ENCODE results near the gene ZNF628. TPM values are rescaled to one million over a fixed set of nuclear protein-coding genes. Genes with fewer than 3 reads are reported as not detected.

The ZNF628 gene
- polyA plus RNA-seq, 6 donors from 2014 or later = 0.16 to 2.2 (median 0.94) TPM; not detected in 1

GRCh38 chr19:55453511-55454260 lies 22.7 kb upstream of the ZNF628 start:
- Mint-ChIP-seq H3K4me1 (peaks cover 7 to 32% (median 15%) of the 10 kb centered on the region in 3 donors), H3K9me3 (peaks cover 0 to 3% (median 0%) of the 10 kb centered on the region in 7 donors), H3K4me3 (peak overlapping the region; percentile 12 to 85 (median 54)), H3K27ac (peak overlapping the region in 4 of 6 donors; percentile 10 to 53 (median 32)), H3K27me3 (peaks cover 19 to 36% (median 21%) of the 10 kb centered on the region in 3 donors), H3K36me3 (peaks cover 5 to 33% of the 10 kb centered on the region in 2 donors)
- DNase-seq = no peak
- ATAC-seq (ENCODE audit: low read depth in 2 of 2) = no peak

DNA sequence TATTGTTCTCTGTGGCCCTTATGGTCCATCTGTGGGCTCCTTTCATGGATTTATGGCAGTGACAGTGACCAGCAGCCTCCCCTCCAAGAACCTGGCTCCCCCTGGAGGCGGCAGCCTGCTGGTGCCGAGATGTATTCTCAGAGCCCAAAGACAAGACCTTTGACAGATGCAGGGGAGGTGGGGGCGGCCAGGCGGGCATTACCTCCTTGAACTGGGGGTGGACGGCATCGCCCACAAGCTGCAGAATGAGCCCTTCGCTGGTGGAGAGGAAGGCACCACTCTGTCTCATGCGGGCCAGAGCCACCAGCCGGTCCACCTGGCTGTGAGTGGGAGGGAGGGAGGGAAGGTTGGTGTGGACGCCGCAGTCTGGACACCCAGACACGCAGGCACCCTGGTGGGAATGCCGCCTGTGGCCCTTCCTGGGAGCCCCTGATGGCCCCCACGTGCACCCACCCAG lies 21.6 kb upstream of the ZNF628 start:
- ATAC-seq (ENCODE audit: low read depth in 2 of 2) = no peak
- H3K9me3 Mint-ChIP-seq = peaks cover 0 to 3% (median 0%) of the 10 kb centered on the region in 7 donors
- DNase-seq = no peak
- H3K27me3 Mint-ChIP-seq = peaks cover 19 to 36% (median 21%) of the 10 kb centered on the region in 3 donors
- H3K27ac Mint-ChIP-seq = no peak overlapping the region
- peaks cover 5 to 33% of the 10 kb centered on the region in 2 donors for H3K36me3 Mint-ChIP-seq
- peak overlapping the region in 2 of 8 donors; percentile 25 to 62 for H3K4me3 Mint-ChIP-seq
- H3K4me1 Mint-ChIP-seq = peaks cover 7 to 32% (median 19%) of the 10 kb centered on the region in 3 donors

DNA sequence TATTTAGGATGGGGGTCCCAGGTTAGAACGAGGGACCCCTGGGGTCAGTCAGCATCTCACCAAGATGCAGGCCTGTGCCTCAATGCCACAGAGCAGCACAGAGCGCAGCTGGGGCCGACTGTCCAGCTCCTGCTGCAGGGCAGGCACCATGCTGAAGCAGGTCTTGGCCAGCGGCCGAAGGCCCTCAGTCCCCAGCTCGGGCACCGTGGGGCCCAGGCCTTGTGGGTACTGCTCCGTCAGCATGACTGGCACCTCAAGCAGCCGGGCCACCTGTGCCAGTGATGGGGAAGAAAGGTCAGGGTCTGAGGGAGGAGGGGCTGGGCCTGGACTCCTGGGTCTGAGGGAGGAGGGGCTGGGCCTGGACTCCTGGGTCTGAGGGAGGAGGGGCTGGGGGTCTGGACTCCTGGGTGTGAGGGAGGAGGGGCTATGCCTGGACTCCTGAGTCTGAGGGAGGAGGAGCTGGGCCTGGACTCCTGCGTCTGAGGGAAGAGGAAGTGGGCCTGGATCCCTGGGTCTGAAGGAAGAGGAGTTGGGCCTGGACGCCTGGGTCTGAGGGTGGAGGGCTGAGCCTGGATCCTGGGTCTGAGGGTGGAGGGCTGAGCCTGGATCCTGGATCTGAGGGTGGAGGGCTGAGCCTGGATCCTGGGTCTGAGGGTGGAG lies 20.7 kb upstream of the ZNF628 start:
- Mint-ChIP-seq H3K27me3 (peaks cover 15 to 30% (median 21%) of the 10 kb centered on the region in 3 donors), H3K9me3 (peaks cover 0 to 3% (median 0%) of the 10 kb centered on the region in 7 donors), H3K36me3 (peaks cover 5 to 33% of the 10 kb centered on the region in 2 donors), H3K4me3 (no peak overlapping the region), H3K4me1 (peaks cover 16 to 35% (median 23%) of the 10 kb centered on the region in 3 donors), H3K27ac (no peak overlapping the region)
- ATAC-seq (ENCODE audit: low read depth in 2 of 2) = no peak
- no peak for DNase-seq

DNA sequence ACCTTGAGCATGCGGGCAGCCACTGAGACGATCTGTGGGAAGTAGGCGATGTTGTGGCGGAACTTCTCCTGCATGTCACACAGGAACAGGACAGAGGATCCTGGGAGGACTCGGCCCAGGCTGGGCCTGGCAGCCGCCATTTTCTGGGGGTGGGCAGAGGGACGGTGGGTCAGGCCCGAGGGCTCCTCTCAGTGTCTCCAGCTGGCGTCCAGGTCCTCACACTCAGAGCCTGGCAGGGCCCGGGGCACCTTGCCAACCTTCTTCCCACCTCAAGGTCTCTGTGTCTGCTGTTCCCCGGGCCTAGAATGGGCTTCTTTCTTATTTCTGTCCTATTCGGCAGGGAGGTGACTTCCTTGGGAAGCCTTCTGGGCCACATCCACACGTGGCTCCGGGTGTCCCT lies 20.1 kb upstream of the ZNF628 start:
- Mint-ChIP-seq H3K27ac (peak overlapping the region in 1 of 6 donors; percentile 26), H3K4me3 (peak overlapping the region in 1 of 8 donors; percentile 71), H3K9me3 (peaks cover 0 to 3% (median 0%) of the 10 kb centered on the region in 7 donors), H3K4me1 (peaks cover 19 to 35% (median 24%) of the 10 kb centered on the region in 3 donors), H3K36me3 (peaks cover 5 to 32% of the 10 kb centered on the region in 2 donors), H3K27me3 (peaks cover 11 to 25% (median 21%) of the 10 kb centered on the region in 3 donors)
- DNase-seq (no peak), ATAC-seq (ENCODE audit: low read depth in 2 of 2) (no peak)

DNA sequence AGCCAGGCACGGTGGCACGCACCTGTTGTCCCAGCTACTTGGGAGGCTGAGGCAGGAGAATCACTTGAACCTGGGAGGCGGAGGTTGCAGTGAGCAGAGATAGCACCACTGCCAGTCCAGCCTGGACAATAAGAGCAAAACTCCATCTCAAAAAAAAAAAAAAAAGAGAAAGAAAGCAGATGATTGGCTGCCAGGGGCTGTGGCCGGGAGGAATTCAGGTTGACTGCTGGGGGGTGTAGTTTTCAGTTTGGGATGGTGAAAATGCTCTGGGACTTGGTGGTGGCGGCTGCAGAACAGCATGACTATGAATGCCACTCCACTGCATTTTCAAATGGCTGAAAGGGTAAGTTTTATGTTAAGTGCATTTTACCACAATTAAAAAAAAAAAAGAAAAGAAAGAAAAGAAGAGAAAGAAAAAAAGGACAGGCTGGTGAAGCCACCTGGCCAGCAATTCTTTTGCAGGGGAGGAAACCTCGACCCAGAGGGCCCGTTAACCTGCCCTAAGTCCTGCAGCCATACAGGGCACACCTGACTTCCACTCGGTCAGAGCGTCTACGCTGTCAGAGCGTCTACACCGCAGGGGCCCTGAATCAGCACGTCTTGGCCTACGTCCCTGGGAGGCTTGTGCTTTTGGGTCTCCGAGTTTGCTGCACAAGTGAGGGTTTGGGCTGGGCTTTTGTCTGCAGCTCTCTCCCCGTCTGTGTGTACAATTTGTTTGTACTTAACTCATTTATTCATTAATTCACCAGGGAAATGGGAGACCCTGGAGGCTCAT lies 18.5 kb upstream of the ZNF628 start:
- Mint-ChIP-seq H3K4me1 (peaks cover 25 to 41% (median 32%) of the 10 kb centered on the region in 3 donors), H3K4me3 (peak overlapping the region in 4 of 8 donors; percentile 7 to 77 (median 32)), H3K27me3 (peaks cover 7 to 24% (median 17%) of the 10 kb centered on the region in 3 donors), H3K9me3 (peaks cover 0 to 3% (median 0%) of the 10 kb centered on the region in 7 donors), H3K27ac (peak overlapping the region in 2 of 6 donors; percentile 42 to 44), H3K36me3 (peaks cover 5 to 25% of the 10 kb centered on the region in 2 donors)
- no peak for ATAC-seq (ENCODE audit: low read depth in 2 of 2)
- no peak for DNase-seq

DNA sequence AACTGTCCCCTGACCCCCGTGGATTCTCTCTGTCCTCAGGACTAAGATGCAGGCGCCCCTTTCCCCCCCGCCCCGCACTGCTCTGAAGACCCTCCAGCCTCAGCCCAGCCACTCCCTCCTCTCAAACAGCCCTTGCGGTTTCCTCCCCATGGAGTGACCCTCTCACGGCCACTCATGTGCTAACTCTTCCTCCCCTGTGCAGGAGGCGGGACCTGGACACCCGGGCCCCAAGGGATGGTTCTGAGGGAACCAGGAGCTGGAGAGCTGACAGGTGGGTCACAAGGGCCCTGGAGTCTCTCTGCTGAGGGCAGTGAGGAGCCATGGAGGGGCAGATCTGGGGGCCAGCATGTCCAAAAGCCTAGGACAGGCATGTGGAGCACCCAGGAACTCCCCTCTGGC lies 16.9 kb upstream of the ZNF628 start:
- H3K27me3 Mint-ChIP-seq = peaks cover 0 to 13% (median under 1%) of the 10 kb centered on the region in 3 donors
- peak overlapping the region in 2 of 6 donors; percentile 61 to 80 for H3K27ac Mint-ChIP-seq
- ATAC-seq (ENCODE audit: low read depth in 2 of 2) (no peak), DNase-seq (no peak)
- no peaks in the 10 kb centered on the region for H3K9me3 Mint-ChIP-seq
- H3K4me3 Mint-ChIP-seq = peak overlapping the region in 5 of 8 donors; percentile 79 to 97 (median 91)
- peaks cover 25 to 32% (median 28%) of the 10 kb centered on the region in 3 donors for H3K4me1 Mint-ChIP-seq
- H3K36me3 Mint-ChIP-seq = peaks cover 0 to 10% of the 10 kb centered on the region in 2 donors

DNA sequence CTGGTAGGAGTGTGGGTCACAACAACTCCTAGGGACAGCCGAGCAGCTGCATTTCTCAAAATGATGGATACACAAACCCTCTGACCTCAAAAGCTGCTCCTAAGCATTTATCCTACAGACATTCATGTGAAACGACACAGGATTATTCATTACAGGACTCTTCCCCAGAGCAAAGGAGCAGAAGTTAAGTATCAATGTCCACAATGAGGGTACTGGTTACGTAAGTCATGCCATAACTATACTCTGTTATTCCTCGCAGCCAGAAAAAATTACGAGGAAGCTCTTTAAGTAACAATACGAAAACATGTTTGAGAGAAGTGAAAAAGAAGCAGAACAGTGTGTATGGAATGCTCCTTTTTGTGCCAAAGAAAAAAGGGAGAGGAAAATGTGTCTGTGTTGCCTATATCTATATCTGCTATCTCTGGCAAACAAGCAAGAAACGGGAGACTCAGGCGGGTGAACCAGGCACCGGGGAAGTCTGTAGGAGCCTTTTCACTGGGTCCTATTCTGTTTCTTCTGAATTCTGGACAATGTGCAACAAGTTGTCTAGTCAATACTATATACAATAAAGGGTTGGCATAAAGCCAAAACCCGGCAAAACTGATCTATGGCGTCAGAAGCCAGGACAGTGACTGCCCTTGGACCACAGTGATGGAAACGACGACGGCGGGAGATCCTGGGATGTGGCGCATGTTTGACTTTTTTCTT lies 16.3 kb upstream of the ZNF628 start:
- H3K4me3 Mint-ChIP-seq = peak overlapping the region; percentile 56 to 97 (median 92)
- ATAC-seq (ENCODE audit: low read depth in 2 of 2) = no peak
- peak overlapping the region in 4 of 6 donors; percentile 20 to 93 (median 70) for H3K27ac Mint-ChIP-seq
- no peak for DNase-seq
- H3K4me1 Mint-ChIP-seq = peaks cover 25 to 28% (median 27%) of the 10 kb centered on the region in 3 donors
- H3K36me3 Mint-ChIP-seq = peaks cover 0 to 4% of the 10 kb centered on the region in 2 donors
- no peaks in the 10 kb centered on the region for H3K9me3 Mint-ChIP-seq
- H3K27me3 Mint-ChIP-seq = peaks cover 0 to 8% (median 0%) of the 10 kb centered on the region in 3 donors

DNA sequence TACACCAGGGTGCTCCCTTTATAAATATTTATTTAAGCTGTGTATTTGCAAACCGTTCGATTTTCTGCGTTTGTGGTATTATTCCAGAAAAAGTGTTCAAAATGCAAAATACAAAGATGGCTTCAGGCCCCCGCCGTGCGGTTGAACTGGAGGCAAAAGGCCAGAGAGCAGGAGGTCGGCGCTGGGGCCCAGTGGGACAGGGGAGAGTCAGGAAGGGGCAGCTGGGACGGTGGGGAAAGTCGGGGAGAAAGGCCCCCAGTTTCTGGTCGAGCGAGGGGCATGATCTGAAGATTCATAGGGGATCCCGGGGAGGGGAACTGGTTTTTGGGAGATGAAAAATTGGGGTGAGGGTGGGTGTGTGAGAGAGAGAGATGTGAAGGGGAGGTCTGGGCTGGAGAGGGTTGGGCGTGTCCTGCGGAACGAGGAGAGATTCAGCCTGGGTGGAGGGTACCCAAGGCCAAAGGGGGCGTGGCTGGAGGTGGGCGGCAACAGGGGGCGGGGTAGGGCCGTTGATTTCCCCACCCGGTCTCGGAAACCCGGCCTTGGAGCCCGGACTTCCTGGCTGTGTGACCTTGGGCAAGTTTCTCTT lies 15.7 kb upstream of the ZNF628 start:
- no peaks in the 10 kb centered on the region for H3K36me3 Mint-ChIP-seq
- peak in 1 of 2 donors; percentile 5 for ATAC-seq (ENCODE audit: low read depth in 2 of 2)

DNA sequence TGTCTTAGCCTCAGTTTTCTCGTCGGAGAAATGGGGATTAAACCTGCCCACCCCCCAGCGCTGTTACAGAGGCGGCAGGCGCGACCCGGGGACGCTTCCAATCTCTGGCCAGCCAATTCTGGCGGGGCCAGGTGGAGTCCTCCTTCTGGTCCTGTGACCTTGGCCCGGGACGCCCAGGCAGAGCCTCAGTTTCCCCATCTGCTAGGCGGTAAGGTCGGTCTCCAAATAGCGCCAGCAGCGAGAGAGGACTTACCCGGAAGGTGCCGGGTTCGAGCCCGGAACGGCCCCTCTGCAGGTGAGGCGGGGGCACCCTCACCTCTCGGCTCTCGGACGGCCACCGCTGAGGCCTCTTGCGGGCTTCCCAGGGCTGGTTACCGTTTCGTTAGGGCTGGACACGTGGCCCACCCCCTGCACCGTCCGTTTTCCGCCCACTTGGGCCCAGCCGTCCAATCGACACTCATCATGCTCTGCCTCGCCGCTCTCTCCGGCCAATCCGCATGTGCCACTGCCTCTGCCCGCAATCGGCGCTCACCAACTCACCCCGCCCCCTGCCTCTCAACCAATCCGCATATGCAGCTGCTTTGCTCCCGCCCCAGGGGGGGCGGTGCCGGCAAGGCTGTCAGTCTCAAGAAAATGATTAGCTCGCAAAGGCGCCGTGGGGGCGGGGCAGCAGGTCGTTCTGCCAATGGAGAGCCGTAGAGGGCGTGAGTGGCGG lies 15.0 kb upstream of the ZNF628 start, which contains the start of gene ISOC2:
ISOC2 (minus strand) TSS at position 384 of the 715 bp plus-strand sequence. CDS start 5,156 bp downstream, outside the sequence.
- ATAC-seq (ENCODE audit: low read depth in 2 of 2) (peak; percentile 93 to 95), DNase-seq (peak; percentile 100)
- no peaks in the 10 kb centered on the region for H3K36me3 Mint-ChIP-seq
- peak within 1 kb of the TSS; percentile 80 to 96 (median 94) for H3K27ac Mint-ChIP-seq
- H3K4me1 Mint-ChIP-seq = peaks cover 25 to 28% (median 27%) of the 10 kb centered on the region in 3 donors
- H3K27me3 Mint-ChIP-seq = peaks cover 0 to 8% (median 0%) of the 10 kb centered on the region in 3 donors
- H3K9me3 Mint-ChIP-seq = no peaks in the 10 kb centered on the region
- H3K4me3 Mint-ChIP-seq = peak within 1 kb of the TSS; percentile 86 to 97 (median 94)

More for the DNA sequence above, 15.7 kb upstream of the ZNF628 start:
- Mint-ChIP-seq H3K4me1 (peaks cover 25 to 28% (median 25%) of the 10 kb centered on the region in 3 donors), H3K4me3 (peak overlapping the region; percentile 86 to 97 (median 94)), H3K27me3 (peaks cover 0 to 8% (median 0%) of the 10 kb centered on the region in 3 donors), H3K27ac (peak overlapping the region in 5 of 6 donors; percentile 63 to 96 (median 93)), H3K9me3 (no peaks in the 10 kb centered on the region)
- DNase-seq = no peak

DNA sequence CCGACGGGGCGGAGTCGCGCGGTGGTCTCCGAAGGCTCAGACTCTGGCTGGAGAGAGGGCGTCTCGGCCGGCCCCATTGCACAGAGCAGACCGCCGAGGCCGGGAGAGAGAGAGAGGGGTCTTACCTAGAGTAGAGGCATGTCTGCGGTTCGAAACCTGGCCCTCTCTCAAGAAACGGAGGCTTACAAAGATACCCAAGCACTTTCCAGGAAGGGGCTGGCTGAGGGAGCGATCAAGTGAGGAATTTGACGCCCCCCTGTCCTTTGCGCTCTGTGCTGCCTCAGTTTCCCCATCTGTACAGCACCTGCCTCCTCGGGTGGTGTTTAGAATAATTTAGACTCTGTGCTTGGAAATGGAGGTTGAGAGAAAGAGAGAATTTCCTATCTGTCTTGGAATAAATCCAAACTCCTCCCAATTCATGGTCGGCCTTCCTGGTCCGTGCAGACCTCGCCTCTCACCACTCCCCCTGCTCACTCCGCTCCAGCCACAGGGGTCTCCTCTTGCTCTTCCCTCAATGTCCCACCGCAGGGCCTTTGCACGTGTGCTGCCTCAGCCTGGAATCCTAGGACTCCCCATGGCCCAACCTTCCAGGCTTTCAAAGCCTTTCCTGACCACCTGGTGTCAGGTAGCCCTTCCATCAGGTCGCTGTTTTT lies 14.3 kb upstream of the ZNF628 start:
- no peaks in the 10 kb centered on the region for H3K9me3 Mint-ChIP-seq
- peaks cover 25 to 28% (median 28%) of the 10 kb centered on the region in 3 donors for H3K4me1 Mint-ChIP-seq
- H3K36me3 Mint-ChIP-seq = no peaks in the 10 kb centered on the region
- peak overlapping the region; percentile 80 to 96 (median 94) for H3K27ac Mint-ChIP-seq
- H3K4me3 Mint-ChIP-seq = peak overlapping the region; percentile 86 to 97 (median 94)
- H3K27me3 Mint-ChIP-seq = peaks cover 0 to 8% (median 0%) of the 10 kb centered on the region in 3 donors
- ATAC-seq (ENCODE audit: low read depth in 2 of 2) = no peak
- no peak for DNase-seq

DNA sequence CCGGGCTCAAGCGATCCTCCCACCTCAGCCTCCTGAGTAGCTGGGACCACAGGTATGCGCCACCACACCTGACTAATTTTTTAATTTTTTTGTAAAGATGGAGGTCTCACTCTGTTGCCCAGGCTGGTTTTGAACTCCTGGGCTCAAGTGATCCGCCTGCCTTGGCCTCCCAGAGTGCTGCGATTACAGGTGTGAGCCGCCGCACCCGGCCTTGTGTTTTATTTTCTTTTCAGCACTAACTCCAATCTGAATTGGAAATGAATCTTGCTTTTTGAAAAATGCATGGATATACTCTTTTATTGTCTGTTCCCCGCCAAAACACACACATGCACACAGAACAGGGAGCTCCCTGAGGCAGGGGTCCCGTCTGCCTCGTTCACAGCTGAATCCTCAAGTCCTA lies 13.7 kb upstream of the ZNF628 start:
- DNase-seq = no peak
- Mint-ChIP-seq H3K4me1 (peaks cover 25 to 28% (median 28%) of the 10 kb centered on the region in 3 donors), H3K9me3 (no peaks in the 10 kb centered on the region), H3K4me3 (peak overlapping the region; percentile 86 to 97 (median 94)), H3K36me3 (no peaks in the 10 kb centered on the region), H3K27ac (peak overlapping the region in 3 of 6 donors; percentile 78 to 90 (median 82)), H3K27me3 (peaks cover 0 to 8% (median 0%) of the 10 kb centered on the region in 3 donors)
- no peak for ATAC-seq (ENCODE audit: low read depth in 2 of 2)

All from naive B cell (primary cell).